Type B pancreatic cell (in vitro differentiated cells): ENCODE data around the gene ANKS1B. TPM values are rescaled to one million over a fixed set of nuclear protein-coding genes. Genes with fewer than 3 reads are reported as not detected.

ENCODE experiments used
- DNase-seq: peaks from one replicate; pipeline ENCODE4 v3.0.0; 2021; ENCODE audit warnings: mixed read lengths; ENCODE audit not compliant: unreplicated experiment; ENCODE audit errors: extremely low spot score
- H3K27ac Mint-ChIP-seq: 2 replicates; pipeline ENCODE4 v1.8.0; 2021; ENCODE audit warnings: mild to moderate bottlenecking, mixed read lengths
- H3K27me3 Mint-ChIP-seq: 2 replicates; pipeline ENCODE4 v1.8.0; 2021; ENCODE audit warnings: mixed read lengths
- H3K36me3 Mint-ChIP-seq: 2 replicates; pipeline ENCODE4 v1.8.0; 2021; ENCODE audit warnings: mixed read lengths
- H3K4me1 Mint-ChIP-seq: one replicate; pipeline ENCODE4 v1.8.0; 2021; ENCODE audit warnings: mixed read lengths; ENCODE audit not compliant: unreplicated experiment
- H3K4me3 Mint-ChIP-seq: 2 replicates; pipeline ENCODE4 v1.8.0; 2021; ENCODE audit warnings: mild to moderate bottlenecking, mixed read lengths
- H3K9me3 Mint-ChIP-seq: 2 replicates; pipeline ENCODE4 v1.8.0; 2021; ENCODE audit warnings: mixed read lengths
- total RNA-seq: library from RNA; stranded (reverse); gene quantifications from 2 replicates; pipeline ENCODE4 v1.2.1, GENCODE V29; 2021; ENCODE audit warnings: low replicate concordance
- TF ChIP-seq, protein P1 (sequence below): fragments of 200-600 bp; sonication (generic); conservative IDR thresholded peaks from 2 replicates; pipeline ENCODE4 v1.5.0; 2021; ENCODE audit warnings: antibody characterized with exemption, mild to moderate bottlenecking

ANKS1B gene
- total RNA-seq, 1 donor from 2014 or later, result 4.7 TPM

DNA sequence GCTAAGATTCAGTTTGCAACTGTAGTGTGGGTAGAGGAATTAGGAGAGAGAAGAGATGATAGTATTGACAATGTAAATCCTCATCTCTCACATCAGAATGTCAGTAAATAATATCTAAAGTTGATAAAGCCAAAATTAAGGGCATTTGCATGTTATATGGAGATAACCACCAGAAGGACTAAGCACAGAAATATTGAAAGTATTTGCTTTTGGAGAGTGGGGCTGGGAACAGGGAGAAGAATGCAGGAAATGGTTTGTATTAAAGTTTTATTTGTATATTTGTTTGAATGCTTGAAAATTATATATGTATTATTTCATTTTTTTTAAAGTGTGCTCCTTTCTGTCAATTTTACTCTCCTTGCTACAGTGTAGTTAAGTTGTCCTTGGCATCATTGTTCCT is 848.2 kb downstream of the ANKS1B start:
- Mint-ChIP-seq H3K27ac (no peak overlapping the region), H3K4me3 (no peak overlapping the region), H3K36me3 (no peaks in the 10 kb centered on the region), H3K27me3 (peaks cover 4% of the 10 kb centered on the region), H3K4me1 (no peaks in the 10 kb centered on the region), H3K9me3 (no peaks in the 10 kb centered on the region)
- TF ChIP-seq, protein P1, sequence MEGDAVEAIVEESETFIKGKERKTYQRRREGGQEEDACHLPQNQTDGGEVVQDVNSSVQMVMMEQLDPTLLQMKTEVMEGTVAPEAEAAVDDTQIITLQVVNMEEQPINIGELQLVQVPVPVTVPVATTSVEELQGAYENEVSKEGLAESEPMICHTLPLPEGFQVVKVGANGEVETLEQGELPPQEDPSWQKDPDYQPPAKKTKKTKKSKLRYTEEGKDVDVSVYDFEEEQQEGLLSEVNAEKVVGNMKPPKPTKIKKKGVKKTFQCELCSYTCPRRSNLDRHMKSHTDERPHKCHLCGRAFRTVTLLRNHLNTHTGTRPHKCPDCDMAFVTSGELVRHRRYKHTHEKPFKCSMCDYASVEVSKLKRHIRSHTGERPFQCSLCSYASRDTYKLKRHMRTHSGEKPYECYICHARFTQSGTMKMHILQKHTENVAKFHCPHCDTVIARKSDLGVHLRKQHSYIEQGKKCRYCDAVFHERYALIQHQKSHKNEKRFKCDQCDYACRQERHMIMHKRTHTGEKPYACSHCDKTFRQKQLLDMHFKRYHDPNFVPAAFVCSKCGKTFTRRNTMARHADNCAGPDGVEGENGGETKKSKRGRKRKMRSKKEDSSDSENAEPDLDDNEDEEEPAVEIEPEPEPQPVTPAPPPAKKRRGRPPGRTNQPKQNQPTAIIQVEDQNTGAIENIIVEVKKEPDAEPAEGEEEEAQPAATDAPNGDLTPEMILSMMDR, result no peak
- DNase-seq, result no peak

- TF ChIP-seq, protein P1, result no peak
- Mint-ChIP-seq H3K27ac (no peak overlapping the region), H3K4me3 (no peak overlapping the region), H3K9me3 (no peaks in the 10 kb centered on the region), H3K4me1 (no peaks in the 10 kb centered on the region), H3K36me3 (no peaks in the 10 kb centered on the region), H3K27me3 (no peaks in the 10 kb centered on the region)
- DNase-seq, result no peak
Measured at GRCh38 chr12:99135376-99135775, 849.4 kb downstream of the ANKS1B start.

DNA sequence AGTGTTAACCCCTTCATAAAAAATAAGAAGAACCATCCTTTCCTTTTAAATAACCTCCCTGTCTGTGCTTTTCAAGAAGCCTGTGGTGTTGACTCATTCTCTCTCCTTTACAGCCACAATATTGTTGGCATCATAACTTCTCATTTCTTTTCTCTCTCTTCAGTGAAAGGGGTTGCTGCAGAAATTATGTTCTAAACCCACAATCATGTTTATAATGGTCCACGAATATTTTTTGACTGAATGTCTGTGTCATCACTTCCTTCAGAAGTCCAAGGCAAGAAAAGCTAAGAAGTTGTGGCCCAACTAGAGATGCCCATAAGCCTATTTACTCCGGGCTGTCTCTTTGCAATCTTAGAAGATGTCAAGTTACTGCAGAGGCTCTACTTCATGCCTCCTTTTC is 851.3 kb downstream of the ANKS1B start:
- no peaks in the 10 kb centered on the region for H3K36me3 Mint-ChIP-seq
- no peak overlapping the region for H3K27ac Mint-ChIP-seq
- H3K4me1 Mint-ChIP-seq, result no peaks in the 10 kb centered on the region
- no peaks in the 10 kb centered on the region for H3K27me3 Mint-ChIP-seq
- TF ChIP-seq, protein P1, result no peak
- no peak for DNase-seq
- no peaks in the 10 kb centered on the region for H3K9me3 Mint-ChIP-seq
- no peak overlapping the region for H3K4me3 Mint-ChIP-seq

GRCh38 chr12:99131751-99132199 is 853.0 kb downstream of the ANKS1B start:
- TF ChIP-seq, protein P1, result no peak
- no peak for DNase-seq
- H3K4me3 Mint-ChIP-seq, result no peak overlapping the region
- H3K4me1 Mint-ChIP-seq, result no peaks in the 10 kb centered on the region
- no peaks in the 10 kb centered on the region for H3K36me3 Mint-ChIP-seq
- no peaks in the 10 kb centered on the region for H3K27me3 Mint-ChIP-seq
- H3K27ac Mint-ChIP-seq, result no peak overlapping the region
- no peaks in the 10 kb centered on the region for H3K9me3 Mint-ChIP-seq

DNA sequence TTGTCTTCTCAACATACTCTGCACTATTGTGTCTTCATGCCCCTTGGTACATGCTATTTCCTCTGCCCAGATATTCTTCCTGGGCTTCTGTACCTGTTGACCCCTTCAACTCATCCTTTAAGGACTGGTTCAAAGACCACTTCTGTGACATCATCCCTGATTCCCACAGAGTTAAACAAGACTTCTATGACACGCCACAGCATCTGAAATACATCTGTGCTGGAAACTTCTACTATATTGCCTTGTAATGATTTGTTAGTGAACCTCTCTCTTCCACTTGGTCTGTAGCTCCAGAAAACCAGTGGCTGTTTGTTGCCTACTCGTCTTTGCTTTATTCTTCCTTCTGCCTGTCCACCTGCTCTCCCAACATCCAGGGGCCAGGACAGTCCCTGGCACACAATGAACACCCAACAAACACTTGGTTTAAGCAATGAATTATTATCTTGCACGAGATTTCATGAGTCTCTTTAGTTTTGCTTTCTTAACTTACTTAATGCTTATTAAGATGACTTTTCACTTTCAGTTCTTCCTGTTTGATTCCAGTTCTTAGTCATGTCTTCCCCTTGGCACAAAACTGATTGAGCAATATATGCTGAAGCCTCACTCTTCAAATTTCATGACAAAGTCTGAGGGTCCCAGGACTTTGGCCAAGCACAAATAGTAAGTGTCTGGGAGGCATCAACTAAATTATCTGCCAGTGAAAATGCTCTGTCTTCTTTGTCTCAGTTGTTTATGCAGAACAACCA is 853.8 kb downstream of the ANKS1B start:
- Mint-ChIP-seq H3K36me3 (no peaks in the 10 kb centered on the region), H3K4me3 (no peak overlapping the region), H3K9me3 (no peaks in the 10 kb centered on the region), H3K4me1 (no peaks in the 10 kb centered on the region), H3K27ac (no peak overlapping the region), H3K27me3 (no peaks in the 10 kb centered on the region)
- DNase-seq, result no peak
- TF ChIP-seq, protein P1, result no peak
